AG09319 (cell line): ENCODE results near the gene CLIC2.
A peak's percentile ranks its signal among the peaks of the same experiment; 100 is the strongest.
"Not testable (repeated sequence)": the region's sequence is repeated elsewhere in the genome, so short reads cannot be mapped to it uniquely, and the experiment has no call there.

ENCODE experiments used
- DNase-seq: peaks from one replicate; pipeline ENCODE4 v3.0.0-alpha.2; 2010; ENCODE audit warnings: low read depth; ENCODE audit errors: extremely low read depth
- CTCF ChIP-seq: IDR thresholded peaks from 2 replicates; pipeline ENCODE4 v1.5.1; 2011; ENCODE audit warnings: low read depth, mild to moderate bottlenecking, inconsistent platforms, low read length, moderate library complexity

Gene CLIC2

GRCh38 chrX:155334486-155335336 lies at the start of gene CLIC2:
CLIC2 (minus strand) TSS chrX:155334614; CDS start chrX:155334427, 187 bp downstream.
- peak; percentile 56 for DNase-seq
- no peak for TF ChIP-seq CTCF

DNA sequence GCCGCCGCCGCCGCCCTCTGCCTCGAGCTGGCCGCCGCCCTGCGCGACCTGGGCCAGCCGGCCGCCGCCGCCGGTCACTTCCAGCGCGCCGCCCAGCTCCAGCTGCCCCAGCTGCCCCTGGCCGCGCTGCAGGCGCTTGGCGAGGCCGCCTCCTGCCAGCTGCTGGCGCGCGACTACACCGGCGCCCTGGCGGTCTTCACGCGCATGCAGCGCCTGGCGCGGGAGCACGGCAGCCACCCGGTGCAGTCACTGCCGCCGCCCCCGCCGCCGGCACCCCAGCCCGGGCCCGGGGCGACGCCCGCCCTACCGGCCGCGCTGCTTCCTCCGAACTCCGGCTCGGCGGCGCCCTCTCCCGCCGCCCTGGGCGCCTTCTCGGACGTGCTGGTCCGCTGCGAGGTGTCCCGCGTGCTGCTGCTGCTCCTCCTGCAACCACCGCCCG lies 48.1 kb upstream of the CLIC2 start:
- not testable (repeated sequence) for DNase-seq

- not testable (repeated sequence) for DNase-seq
These were observed 47.6 kb upstream of the CLIC2 start, which contains the start of gene F8A2 for GRCh38 chrX:155381843-155382528. F8A2 (plus strand) TSS chrX:155382095; CDS start chrX:155382115, 20 bp downstream.

DNA sequence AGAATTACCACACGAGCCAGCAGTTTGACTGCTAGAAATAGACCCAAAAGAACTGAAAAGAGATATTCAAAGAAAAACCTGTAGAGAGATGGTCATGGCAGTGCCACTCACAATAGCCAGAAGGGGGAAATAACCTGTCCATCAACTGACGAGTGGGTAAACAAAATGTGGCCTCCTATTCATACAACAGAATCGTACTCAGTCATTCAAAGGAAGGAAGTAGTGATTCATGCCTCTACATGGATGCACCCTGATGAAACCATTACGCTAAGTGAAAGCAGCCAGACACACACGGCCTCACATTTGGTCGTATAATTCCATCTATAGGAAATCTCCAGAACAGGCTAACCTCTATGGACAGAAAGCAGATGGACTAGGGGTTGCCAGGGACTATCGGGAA lies 45.4 kb upstream of the CLIC2 start:
- not testable (repeated sequence) for DNase-seq

- DNase-seq = not testable (repeated sequence)
These were observed 39.5 kb upstream of the CLIC2 start for GRCh38 chrX:155373777-155374458.

GRCh38 chrX:155363712-155364111 lies 29.3 kb upstream of the CLIC2 start:
- not testable (repeated sequence) for DNase-seq

GRCh38 chrX:155349448-155349847 lies 15.0 kb upstream of the CLIC2 start:
- DNase-seq = not testable (repeated sequence)

- DNase-seq = not testable (repeated sequence)
These were observed 11.3 kb upstream of the CLIC2 start for GRCh38 chrX:155345689-155346088.

- not testable (repeated sequence) for DNase-seq
These were observed 911 bp upstream of the CLIC2 start for GRCh38 chrX:155335337-155335712.

DNA sequence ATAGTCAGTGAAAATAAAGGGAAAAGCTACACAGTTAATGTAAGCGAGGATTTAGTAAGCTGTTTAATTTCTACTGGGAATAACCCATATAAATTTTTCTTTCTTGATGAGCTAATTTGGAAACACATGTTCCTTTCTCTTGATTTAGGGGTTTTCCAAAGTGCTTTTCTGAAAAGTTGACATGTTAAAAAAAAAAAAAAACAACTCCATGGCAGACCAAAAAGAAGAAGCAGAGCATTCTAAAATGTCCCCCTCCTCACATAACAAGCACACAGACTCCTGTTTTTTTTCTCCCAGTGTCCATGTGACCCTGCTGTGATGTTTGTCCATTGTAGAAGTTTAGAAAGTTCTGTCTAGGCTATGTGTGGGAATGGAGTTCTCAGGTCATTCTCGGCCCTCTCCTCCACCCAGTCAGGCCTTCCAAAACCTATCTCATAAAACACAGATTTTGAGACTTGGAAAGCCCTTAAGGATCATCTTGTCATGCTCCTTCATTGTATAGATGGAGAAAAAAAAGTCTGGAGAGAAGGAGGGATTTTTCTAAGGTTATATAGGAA lies 792 bp downstream of the CLIC2 start:
- no peak for DNase-seq
- no peak for TF ChIP-seq CTCF

- no peak for DNase-seq
- no peak for TF ChIP-seq CTCF
These were observed 3.4 kb downstream of the CLIC2 start for GRCh38 chrX:155330992-155331391.
